Measurements from ENCODE around the gene RALGAPA2.

Gene RALGAPA2

DNA sequence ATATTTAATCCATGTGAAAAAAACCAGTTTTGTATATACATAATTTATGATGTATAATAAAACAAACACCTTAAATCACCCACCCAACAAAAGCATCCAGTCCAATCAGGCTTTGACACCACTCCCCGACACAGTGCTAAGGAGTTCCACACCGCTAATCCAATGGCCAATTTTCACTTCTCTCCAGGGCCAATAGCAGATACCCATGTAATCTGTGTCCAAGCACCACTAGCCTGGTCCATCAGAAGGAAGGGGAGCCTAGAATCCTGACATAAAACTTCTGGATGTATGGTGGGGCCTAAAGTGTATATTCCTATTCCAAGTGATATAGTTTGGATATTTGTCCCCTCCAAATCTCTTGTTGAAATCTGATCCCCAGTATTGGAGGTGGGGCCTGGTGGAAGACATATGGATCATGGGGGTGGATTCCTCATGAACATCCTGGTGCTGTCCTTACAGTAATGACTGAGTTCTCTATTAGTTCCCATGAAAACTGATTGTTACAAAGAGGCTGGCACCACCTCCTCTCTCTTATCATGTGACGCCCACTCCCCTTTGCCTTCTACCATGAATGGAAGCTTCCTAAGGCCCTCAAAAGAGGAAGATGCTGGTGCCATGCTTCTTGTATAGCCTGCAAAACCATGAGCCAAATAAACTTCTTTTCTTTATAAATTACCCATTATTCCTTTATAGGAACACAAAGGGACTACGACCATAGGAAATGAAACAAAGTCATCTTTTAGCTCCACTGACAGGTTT lies 20.8 kb downstream of the RALGAPA2 start:
- TF ChIP-seq, protein P1, sequence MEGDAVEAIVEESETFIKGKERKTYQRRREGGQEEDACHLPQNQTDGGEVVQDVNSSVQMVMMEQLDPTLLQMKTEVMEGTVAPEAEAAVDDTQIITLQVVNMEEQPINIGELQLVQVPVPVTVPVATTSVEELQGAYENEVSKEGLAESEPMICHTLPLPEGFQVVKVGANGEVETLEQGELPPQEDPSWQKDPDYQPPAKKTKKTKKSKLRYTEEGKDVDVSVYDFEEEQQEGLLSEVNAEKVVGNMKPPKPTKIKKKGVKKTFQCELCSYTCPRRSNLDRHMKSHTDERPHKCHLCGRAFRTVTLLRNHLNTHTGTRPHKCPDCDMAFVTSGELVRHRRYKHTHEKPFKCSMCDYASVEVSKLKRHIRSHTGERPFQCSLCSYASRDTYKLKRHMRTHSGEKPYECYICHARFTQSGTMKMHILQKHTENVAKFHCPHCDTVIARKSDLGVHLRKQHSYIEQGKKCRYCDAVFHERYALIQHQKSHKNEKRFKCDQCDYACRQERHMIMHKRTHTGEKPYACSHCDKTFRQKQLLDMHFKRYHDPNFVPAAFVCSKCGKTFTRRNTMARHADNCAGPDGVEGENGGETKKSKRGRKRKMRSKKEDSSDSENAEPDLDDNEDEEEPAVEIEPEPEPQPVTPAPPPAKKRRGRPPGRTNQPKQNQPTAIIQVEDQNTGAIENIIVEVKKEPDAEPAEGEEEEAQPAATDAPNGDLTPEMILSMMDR (conservative IDR thresholded peaks at IDR 0.05; ENCODE audit: control insufficient read depth, insufficient read depth, low read depth, low read length) = no peak

DNA sequence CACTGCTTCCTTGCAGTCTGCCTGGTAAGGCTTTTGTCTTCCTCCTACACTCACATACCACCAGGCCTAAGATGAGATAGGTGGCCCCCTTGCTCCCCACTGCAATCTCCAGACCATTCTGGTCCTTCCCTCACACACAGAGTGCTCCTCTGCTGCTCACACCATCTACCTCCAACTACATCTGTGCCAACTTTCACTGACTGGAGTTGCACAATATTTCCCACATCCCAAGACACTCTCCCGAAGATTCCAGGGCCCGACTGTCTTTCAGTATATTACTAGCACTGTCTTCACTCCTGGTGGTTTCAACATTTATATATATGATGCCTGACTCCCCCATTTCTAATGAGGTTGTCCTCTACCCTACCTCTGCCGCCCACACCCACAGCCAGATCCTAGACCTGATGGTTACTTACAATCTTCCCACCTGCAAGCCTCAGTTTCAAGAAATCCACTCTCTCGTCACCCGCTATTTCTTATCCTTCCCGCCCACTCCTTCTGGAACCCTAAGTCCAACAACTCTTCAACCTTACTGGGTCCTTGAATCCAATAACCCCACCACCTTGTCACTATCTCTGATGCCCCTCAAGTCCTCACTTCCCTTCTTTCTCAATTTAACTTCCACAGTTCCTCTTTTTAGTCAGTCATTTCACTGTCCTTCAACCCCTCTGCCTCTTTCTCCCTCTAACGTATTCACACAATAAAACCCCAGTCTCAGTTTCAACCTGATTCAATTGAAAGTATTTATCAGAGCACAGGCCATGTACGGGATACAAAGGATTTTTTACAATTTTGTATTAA lies 21.6 kb downstream of the RALGAPA2 start:
- no peak overlapping the region for H3K4me3 ChIP-seq (ENCODE audit: control insufficient read depth, low read depth, low read length)
- DNase-seq (ENCODE audit: low read depth) = peak; percentile 25
- TF ChIP-seq, protein P1 (conservative IDR thresholded peaks at IDR 0.05; ENCODE audit: control insufficient read depth, insufficient read depth, low read depth, low read length) = no peak

More for the DNA sequence above, 20.8 kb downstream of the RALGAPA2 start:
- DNase-seq (ENCODE audit: low read depth) = no peak
- no peak overlapping the region for H3K4me3 ChIP-seq (ENCODE audit: control insufficient read depth, low read depth, low read length)

DNA sequence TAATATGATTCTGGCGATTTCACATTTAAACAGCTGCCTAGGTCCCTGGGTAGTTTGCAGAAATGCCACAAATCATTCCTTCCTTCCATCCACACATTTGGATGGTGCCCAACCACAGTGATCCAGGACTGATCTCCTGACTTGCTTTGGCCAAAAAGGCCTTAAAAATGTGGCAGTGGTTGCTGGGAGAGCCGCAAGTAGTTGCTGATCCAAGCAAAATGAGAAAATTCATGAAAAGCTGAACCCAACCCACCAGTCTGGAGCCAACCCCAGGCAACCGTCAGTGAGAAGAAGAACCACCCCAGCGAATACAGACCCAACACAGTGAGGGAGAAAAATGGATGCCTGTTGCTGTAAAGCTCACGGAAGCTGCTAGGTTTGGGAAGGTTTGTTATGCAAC lies 25.1 kb downstream of the RALGAPA2 start:
- no peak overlapping the region for H3K4me3 ChIP-seq (ENCODE audit: control insufficient read depth, low read depth, low read length)
- no peak for DNase-seq (ENCODE audit: low read depth)
- TF ChIP-seq, protein P1 (conservative IDR thresholded peaks at IDR 0.05; ENCODE audit: control insufficient read depth, insufficient read depth, low read depth, low read length) = no peak

DNA sequence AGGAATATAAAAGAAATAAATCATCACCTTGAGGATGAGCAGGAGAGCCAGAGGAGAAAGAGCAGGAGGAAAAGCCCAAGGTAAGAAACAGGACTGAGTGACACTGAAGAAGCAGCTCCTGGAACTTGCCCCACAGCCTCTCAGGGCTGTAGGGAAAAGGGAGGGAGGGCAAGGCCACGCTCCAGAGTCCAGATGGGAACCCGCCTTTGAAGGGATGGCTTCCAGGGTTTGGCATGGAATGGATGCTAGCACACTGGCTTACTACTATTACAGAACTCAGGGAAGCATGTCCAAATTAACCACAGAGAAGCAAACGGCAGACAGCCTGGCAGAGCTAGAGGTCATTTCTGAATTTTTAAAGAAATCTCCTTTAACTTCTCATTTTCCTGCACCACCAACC lies 26.8 kb downstream of the RALGAPA2 start:
- no peak for DNase-seq (ENCODE audit: low read depth)
- TF ChIP-seq, protein P1 (conservative IDR thresholded peaks at IDR 0.05; ENCODE audit: control insufficient read depth, insufficient read depth, low read depth, low read length) = no peak
- no peak overlapping the region for H3K4me3 ChIP-seq (ENCODE audit: control insufficient read depth, low read depth, low read length)

DNA sequence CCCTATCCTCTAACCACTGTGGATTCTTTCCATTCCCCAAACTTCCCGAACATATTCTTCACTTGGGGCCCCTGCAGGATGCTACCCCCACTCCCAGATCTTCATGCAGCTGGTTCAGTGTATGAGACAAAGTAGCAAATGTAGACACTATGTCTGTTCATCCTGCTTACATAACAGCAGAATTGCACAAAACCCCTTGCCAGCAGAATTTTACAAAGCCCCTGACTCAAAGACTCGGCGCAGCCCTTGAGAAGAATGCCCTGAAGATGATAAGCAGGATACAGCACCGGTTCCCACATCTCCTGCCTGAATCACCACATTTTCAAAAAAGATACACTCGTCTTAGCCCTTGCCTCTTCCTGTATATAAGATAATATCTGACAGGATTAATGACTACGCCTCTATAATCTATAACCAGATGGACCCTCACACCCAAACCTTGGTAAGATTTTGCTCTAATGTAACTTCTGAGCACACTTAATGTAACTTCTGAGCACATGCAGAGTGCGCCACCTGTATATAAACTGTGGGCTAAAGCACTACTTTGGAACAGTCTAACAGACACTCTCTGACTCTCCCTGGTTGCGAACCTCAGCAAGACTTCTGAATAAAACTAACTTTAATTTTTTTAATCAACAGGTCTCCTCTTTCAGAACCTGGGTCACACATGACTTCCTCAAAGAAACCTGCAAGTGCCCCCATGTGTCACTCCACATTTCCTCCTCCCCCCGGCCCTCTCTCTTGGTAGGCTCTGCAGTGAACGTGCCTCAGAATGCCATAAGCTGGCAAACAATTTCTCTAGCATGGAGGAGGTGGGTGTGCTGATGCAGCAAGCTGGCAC lies 28.7 kb downstream of the RALGAPA2 start:
- H3K4me3 ChIP-seq (ENCODE audit: control insufficient read depth, low read depth, low read length) = no peak overlapping the region
- TF ChIP-seq, protein P1 (conservative IDR thresholded peaks at IDR 0.05; ENCODE audit: control insufficient read depth, insufficient read depth, low read depth, low read length) = no peak

DNA sequence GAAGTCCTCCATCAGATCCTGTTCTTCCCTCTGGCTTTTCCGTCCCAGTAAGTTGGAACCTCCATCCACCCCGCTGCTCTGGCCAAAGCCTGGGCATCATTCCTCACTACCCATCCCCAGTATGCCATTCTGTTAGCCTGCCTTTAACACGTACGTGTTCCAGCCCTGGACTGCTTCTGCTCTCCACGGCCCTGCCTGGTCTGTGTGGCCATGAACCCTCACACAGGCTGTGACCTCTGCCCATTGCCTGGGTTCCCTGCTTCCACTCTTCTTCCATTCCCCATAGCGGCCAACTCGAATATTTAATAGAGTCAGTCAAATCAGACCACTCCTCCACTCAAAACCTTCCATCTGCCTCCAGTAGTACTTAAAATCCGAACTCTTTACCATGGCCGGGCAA lies 29.4 kb downstream of the RALGAPA2 start:
- TF ChIP-seq, protein P1 (conservative IDR thresholded peaks at IDR 0.05; ENCODE audit: control insufficient read depth, insufficient read depth, low read depth, low read length) = no peak
- DNase-seq (ENCODE audit: low read depth) = no peak
- no peak overlapping the region for H3K4me3 ChIP-seq (ENCODE audit: control insufficient read depth, low read depth, low read length)

More for the DNA sequence above, 28.7 kb downstream of the RALGAPA2 start:
- no peak for DNase-seq (ENCODE audit: low read depth)

Measured in fibroblast of mammary gland (primary cell).